GM21390 (cell line): ENCODE measurements around the gene LHFPL2.
"Not testable (repeated sequence)": the region's sequence is repeated elsewhere in the genome, so short reads cannot be mapped to it uniquely, and the experiment has no call there.

ENCODE experiments used
- ATAC-seq: cut with Tn5 transposase; IDR thresholded peaks from one replicate; pipeline ENCODE4 v1.9.1; 2021; ENCODE audit not compliant: unreplicated experiment

Gene LHFPL2, protein sequence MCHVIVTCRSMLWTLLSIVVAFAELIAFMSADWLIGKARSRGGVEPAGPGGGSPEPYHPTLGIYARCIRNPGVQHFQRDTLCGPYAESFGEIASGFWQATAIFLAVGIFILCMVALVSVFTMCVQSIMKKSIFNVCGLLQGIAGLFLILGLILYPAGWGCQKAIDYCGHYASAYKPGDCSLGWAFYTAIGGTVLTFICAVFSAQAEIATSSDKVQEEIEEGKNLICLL

DNA sequence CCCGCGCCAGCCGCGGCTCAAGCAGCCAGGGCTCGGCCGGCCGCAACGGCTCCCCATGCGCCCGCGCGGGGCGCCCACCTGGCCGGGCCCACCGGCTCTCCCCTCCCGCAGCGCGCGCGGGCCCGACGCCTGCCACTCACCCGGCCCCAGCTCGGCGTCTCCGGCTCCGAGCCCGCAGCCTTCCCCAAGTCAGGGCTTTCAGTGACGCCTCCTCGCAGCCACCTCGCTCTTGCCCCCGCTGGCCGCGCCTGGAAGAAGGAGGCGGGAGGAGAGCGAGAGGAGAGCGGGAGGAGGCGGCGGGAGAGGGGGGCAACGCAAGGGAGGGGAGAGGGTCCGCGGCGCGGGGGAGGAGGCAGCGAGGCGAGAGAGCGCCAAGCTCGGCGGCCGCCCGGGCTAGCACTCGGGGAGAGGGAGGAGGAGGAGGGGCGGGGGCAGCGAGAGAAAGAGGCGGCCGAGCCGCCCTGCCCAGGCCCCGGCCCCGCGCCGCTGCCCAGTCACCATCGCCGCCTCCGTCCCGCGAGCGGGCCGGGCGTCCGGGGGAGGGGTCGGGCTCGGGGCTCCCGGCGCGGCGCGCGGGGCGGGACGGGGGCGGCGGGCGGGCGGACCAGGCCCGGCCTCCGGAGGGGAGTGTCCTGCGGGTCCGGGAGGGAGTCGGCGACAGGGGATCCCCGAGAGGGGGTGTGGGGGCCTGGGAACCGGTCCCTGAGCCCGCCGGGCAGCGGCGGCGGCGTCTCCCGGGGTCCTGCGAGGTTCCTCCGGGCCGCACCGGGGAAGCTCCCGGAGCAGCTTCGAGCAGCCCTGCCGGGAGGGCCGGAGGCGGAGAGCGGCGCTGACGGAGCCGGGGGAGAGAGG, at the start of gene LHFPL2:
Gene LHFPL2 (minus strand): TSS at position 414 of the 852 bp plus-strand sequence. CDS start 138,559 bp downstream, outside the sequence.
- ATAC-seq, result peak; percentile 55

- ATAC-seq, result no peak
These were observed 48.1 kb upstream of the LHFPL2 start for GRCh38 chr5:78696637-78697036.

- not testable (repeated sequence) for ATAC-seq
These were observed 47.5 kb upstream of the LHFPL2 start for GRCh38 chr5:78696052-78696451.

GRCh38 chr5:78693339-78693738, 44.8 kb upstream of the LHFPL2 start:
- ATAC-seq, result no peak

GRCh38 chr5:78691084-78691960, 42.8 kb upstream of the LHFPL2 start:
- ATAC-seq, result no peak

DNA sequence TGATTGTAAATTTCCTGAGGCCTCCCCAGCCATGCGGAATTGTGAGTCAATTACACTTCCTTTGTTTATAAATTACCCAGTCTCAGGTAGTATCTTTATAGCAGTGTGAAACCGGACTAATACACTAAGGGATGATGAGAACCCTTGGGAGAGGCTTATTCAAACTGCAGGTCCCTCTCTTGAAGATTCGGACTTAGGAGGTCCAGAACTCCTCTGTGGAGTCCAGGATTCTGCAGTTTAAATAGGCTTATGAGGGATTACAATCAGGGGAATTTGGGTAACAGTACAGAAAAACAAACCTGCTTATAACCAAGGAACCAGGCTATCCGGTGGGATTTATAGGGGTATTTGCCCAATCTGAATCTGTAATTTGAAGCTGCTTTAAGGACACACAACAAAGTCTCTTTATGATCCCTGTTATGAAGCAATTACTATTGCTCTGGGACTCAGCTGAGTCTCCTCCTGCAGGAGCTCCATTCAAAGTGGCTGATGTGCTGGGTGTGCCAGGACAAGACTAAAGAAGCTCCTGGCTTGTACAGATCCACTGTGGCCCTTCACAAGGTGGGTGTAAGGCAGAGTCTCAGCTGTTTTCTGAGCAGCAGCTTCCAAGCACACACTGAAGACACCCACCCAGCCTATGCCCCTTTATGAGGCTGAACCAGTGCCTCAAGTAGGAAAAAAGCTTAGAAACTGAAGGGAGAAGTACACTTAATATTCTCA, 41.8 kb upstream of the LHFPL2 start:
- no peak for ATAC-seq

DNA sequence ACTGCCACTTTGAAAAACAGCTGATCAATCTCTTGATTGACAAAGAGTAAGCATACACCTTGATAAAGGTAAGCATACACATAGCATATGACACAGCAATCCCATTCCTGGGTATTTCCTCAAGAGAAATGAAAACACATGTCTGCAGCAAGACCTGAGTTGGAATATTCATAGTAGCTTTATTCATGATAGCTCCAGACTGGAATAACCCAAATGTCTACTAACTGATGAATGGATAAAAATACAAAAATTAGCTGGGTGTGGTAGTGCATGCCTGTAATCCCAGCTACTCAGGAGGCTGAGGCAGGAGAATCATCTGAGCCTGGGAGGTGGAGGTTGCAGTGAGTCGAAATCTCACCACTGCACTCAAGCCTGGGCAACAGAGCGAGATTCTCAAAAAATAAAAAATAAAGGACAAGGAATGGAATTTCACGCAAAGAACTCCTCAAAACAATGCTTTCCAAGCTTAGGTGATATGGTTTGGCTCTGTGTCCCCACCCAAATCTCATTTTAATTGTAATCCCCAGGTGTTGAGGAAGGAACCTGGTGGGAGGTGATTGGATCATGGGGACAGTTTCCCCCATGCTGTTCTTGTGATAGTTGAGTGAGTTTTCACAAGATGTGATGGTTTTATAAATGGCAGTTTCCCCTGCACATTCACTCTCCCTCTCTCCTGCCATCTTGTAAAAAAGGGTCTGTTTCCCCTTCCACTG, 41.1 kb upstream of the LHFPL2 start:
- no peak for ATAC-seq

DNA sequence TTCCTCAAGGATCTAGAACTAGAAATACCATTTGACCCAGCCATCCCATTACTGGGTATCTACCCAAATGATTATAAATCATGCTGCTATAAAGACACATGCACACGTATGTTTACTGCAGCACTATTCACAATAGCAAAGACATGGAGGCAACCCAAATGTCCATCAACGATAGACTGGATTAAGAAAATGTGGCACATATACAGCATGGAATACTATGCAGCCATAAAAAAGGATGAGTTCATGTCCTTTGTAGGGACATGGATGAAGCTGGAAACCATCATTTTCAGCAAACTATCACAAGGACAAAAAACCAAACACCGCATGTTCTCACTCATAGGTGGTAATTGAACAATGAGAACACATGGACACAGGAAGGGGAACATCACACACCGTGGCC, 38.9 kb upstream of the LHFPL2 start:
- ATAC-seq, result not testable (repeated sequence)

DNA sequence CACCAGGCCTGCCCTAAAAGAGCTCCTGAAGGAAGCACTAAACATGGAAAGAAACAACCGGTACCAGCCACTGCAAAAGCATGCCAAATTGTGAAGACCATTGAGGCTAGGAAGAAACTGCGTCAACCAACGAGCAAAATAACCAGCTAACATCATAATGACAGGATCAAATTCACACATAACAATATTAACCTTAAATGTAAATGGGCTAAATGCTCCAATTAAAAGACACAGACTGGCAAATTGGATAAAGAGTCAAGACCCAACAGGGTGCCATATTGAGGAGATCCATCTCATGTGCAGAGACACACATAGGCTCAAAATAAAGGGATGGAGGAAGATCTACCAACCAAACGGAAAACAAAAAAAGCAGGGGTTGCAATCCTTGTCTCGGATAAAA, 35.3 kb upstream of the LHFPL2 start:
- ATAC-seq, result not testable (repeated sequence)

GRCh38 chr5:78679905-78680304, 31.3 kb upstream of the LHFPL2 start:
- no peak for ATAC-seq

GRCh38 chr5:78677777-78678668, 29.5 kb upstream of the LHFPL2 start:
- ATAC-seq, result no peak

DNA sequence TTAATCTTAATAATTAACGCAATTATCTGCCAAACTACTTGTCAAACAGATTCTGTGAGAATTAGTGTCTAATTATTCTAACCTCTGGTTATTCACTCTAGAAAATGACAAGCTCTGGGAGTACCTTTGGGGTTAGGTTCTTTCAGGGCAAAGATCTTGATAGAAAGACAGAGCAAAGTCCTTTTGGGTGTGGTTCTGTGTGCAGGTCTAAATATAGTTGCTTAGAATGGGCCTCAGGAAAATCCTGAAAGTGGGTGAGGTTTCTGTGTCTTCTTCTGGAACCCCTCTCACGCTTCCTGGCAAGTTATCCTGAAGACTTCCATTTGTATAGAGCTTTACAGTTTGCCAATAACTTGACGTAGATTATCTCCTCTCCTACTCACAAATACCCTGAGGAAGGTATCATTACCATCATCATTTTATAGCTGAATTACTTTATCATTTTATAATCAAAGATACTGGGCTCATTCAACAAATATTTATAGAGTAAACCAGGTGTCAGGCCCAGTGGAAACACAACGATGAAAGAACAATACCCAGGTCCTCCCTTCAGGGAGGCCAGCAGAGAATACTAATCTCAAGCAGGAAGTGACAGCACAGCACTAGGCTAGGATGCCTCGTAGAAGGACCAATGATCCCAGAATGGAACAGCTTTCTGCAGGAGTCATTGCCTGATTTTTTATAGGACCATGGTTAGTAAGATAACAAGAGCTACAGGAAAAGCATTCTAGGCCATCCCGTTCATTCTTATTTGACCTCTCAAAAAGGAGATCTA, 27.6 kb upstream of the LHFPL2 start:
- ATAC-seq, result no peak

GRCh38 chr5:78673827-78674226, 25.3 kb upstream of the LHFPL2 start:
- not testable (repeated sequence) for ATAC-seq

GRCh38 chr5:78672154-78672553, 23.6 kb upstream of the LHFPL2 start:
- no peak for ATAC-seq

- ATAC-seq, result no peak
These were observed 23.0 kb upstream of the LHFPL2 start for GRCh38 chr5:78671609-78672008.

DNA sequence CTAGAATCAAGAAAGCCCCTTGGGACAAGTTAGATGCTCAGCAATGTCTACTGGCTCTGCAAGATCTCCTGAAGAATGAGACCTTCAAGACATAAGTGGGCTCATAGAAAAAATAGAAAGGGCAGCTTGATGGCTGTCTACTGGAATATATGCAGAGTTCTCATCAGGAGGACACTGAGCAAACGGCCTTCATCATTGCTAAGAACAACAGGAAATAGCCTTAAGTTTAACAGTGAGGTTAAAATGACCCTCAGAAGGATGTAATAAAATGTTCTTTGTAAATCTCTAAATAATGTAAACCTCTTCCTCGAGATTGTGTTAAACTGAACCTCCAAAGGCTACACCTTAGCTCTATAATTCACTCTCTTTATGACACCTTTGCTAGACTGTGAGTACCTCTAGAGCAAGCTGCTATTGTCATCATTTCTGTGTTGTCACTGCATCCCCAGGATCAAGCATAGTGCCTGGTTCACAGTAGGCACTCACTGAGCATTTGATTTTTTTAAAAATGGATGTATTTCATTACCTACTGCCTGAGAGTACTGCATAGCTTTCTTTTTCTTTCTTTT, 22.2 kb upstream of the LHFPL2 start:
- ATAC-seq, result no peak

GRCh38 chr5:78669331-78669730, 20.8 kb upstream of the LHFPL2 start:
- no peak for ATAC-seq
